ENCODE results near the gene XRCC5. TPM values are rescaled to one million over a fixed set of nuclear protein-coding genes. Genes with fewer than 3 reads are reported as not detected.

XRCC5 gene
- total RNA-seq, 1 experiment from 2014 or later, result 618 TPM

- Histone ChIP-seq H3K9ac (ENCODE audit: extremely low read depth, insufficient read length, low read length) (no peak overlapping the region), H2BK12ac (ENCODE audit: insufficient read length, low read depth, low read length) (no peak overlapping the region), H3K79me2 (ENCODE audit: insufficient read depth, low read length) (peaks cover 2% of the 10 kb centered on the region), H3K23me2 (ENCODE audit: insufficient read length, low read depth, low read length, poor library complexity, severe bottlenecking) (no peaks in the 10 kb centered on the region), H4K91ac (ENCODE audit: insufficient read length, low read depth, low read length) (no peak overlapping the region), H2BK20ac (ENCODE audit: low read depth, low read length, poor library complexity, severe bottlenecking) (no peak overlapping the region), H3K4ac (ENCODE audit: low read depth, low read length) (no peak overlapping the region), H3K4me2 (ENCODE audit: insufficient read depth, insufficient read length, low read length) (no peak overlapping the region), H3K9me3 (ENCODE audit: control insufficient read depth, low read depth, low read length) (no peaks in the 10 kb centered on the region), H3K14ac (ENCODE audit: insufficient read depth, low read length) (no peak overlapping the region), H2AK5ac (ENCODE audit: insufficient read length, low read length) (no peak overlapping the region), H4K5ac (ENCODE audit: insufficient read length, low read depth, low read length) (no peak overlapping the region), H3K27me3 (ENCODE audit: insufficient read depth, low read length) (no peaks in the 10 kb centered on the region), H2AFZ (ENCODE audit: low read length) (no peak overlapping the region), H4K20me1 (ENCODE audit: control insufficient read depth, insufficient read depth, insufficient read length) (no peaks in the 10 kb centered on the region), H3K79me1 (ENCODE audit: insufficient read depth, low read depth, low read length, poor library complexity, severe bottlenecking) (peaks cover 3% of the 10 kb centered on the region), H3T11ph (ENCODE audit: low read length) (no peak overlapping the region), H2BK15ac (ENCODE audit: low read depth, low read length) (no peak overlapping the region), H3K27ac (ENCODE audit: insufficient read length, low read depth, low read length) (no peak overlapping the region), H3K4me1 (ENCODE audit: insufficient read depth, low read length) (no peaks in the 10 kb centered on the region), H3K56ac (ENCODE audit: insufficient read length, low read depth, low read length) (no peak overlapping the region), H2BK120ac (ENCODE audit: low read depth, low read length, poor library complexity, severe bottlenecking) (no peak overlapping the region), H3K18ac (ENCODE audit: insufficient read length, low read depth, low read length) (no peak overlapping the region), H2BK5ac (ENCODE audit: insufficient read length, low read length) (no peak overlapping the region), H4K8ac (replicated peaks; ENCODE audit: insufficient read length, low read depth, low read length) (no peak overlapping the region), H3K23ac (ENCODE audit: insufficient read length, low read depth, low read length) (no peak overlapping the region)
- DNase-seq, result no peak
- no peak overlapping the region; a peak in 1 of 5 replicates for H3K4me3 Mint-ChIP-seq
- no peaks in the 10 kb centered on the region for H3K27me3 Mint-ChIP-seq (ENCODE audit: low read depth)
- peaks cover 66 to 94% (median 90%) of the 10 kb centered on the region in 3 experiments for H3K36me3 Mint-ChIP-seq (ENCODE audit: insufficient read depth in 1 of 3, low read depth in 3 of 3)
- no peak for TF ChIP-seq CTCF (conservative IDR thresholded peaks at IDR 0.05)
- H3K9me3 Mint-ChIP-seq, result no peaks in the 10 kb centered on the region
- no peaks in the 10 kb centered on the region for H3K4me1 Mint-ChIP-seq
- no peak overlapping the region for H3K27ac Mint-ChIP-seq
Observed at GRCh38 chr2:216132585-216132984, 23.4 kb downstream of the XRCC5 start.
